NOMO-1 treated with DMSO at 0.1 percent for 48 hours (cell line): ENCODE data around the gene HECA.

Source experiments
- DNase-seq: peaks from one replicate; lab custom pipeline; 2025; ENCODE audit not compliant: unreplicated experiment; lab: John Stamatoyannopoulos, UW

HECA gene, protein sequence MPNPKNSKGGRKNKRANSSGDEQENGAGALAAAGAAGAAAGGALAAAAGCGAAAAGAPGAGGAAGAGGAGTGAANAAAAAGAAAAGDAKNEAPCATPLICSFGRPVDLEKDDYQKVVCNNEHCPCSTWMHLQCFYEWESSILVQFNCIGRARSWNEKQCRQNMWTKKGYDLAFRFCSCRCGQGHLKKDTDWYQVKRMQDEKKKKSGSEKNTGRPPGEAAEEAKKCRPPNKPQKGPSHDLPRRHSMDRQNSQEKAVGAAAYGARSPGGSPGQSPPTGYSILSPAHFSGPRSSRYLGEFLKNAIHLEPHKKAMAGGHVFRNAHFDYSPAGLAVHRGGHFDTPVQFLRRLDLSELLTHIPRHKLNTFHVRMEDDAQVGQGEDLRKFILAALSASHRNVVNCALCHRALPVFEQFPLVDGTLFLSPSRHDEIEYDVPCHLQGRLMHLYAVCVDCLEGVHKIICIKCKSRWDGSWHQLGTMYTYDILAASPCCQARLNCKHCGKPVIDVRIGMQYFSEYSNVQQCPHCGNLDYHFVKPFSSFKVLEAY

DNA sequence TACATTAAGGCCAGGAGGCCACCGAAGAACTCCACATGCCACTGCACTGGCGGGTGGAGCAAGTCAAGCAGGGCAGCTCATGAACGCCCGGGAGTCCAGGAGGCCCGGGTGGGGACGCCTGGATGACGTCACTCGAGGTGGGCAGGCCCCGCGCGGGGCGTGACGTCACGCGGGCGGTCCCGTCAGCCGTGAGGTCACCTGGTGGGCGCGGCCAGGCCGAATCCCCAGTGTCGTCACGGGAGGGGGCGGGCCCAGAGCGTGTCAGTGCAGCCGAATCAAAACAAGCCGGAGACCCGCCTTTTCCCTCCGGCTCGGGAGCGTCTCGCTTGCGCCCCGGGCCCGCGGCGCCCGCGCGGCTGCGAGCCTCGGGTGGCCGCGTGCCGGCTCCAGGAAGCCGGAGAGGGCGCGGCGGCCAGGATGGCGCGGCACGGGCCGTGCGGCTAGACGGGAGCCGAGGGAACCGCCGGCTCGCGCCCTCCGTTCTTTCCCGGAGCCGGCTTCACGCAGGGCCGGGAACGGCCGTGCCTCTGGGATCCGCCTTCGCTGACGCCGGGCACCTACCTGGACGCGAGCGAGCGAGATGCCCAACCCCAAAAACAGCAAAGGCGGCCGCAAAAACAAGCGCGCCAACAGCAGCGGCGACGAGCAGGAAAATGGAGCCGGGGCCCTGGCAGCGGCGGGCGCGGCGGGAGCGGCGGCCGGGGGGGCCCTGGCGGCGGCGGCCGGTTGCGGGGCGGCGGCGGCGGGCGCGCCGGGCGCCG lies at the start of gene HECA:
HECA (plus strand) TSS at position 264 of the 761 bp plus-strand sequence; CDS start at position 581, 317 bp downstream.
- DNase-seq: peak; percentile 79

DNA sequence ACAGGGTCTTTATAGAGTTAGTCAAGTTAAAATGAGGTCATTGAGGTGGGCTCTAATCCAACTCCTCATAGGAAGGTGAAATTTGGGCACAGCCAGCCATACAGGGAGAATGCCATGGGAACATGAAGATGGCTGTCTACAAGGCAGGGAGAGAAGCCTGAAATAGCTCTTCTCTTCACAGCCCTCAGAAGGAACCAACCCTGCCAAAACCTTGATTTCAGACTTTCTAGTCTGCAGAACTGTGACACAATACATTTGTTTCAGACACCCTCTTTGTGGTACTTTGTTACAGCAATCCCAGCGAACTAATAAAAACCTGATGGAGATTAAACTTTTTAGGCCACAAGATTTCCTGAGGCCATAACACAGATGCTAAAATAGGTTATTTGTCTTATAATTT lies 43.1 kb upstream of the HECA start:
- no peak for DNase-seq

DNA sequence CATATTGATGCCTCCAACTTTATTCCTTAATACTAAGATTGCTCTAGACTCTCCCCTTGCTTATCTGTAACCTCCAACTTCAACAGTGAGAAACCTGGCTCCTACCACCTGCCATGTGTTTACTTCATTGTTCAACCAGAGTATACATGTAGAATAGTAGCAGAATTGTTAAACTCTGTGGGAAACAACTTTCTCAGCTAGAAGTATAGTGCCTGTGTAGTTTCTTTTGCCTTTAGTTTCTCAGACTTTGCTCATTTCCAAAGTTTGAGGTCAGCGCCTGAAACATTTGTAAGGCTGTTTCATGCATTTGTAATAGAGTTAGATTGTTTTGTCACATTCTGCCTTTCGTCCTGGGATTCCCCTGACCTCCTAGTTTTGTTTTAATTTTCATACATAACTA lies 34.9 kb upstream of the HECA start:
- no peak for DNase-seq

DNA sequence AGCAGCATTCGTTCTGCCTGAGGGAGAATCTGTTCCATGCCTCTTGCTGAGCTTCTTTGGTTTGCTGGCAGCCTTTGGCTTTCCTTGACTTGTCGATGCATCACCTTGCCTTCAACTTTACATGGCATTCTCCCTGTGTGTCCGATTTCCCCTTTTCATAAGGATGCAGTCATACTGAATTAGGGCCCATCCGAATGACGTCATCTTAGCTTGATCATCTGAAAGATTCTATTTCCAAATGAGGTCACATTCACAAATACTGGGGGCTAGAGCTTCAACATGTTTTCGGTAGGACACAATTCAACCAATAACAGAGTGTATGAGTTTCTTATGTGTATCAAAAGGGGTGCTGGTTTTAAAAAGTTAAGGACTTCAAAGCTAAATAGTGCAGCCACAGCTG lies 27.8 kb upstream of the HECA start:
- no peak for DNase-seq

DNA sequence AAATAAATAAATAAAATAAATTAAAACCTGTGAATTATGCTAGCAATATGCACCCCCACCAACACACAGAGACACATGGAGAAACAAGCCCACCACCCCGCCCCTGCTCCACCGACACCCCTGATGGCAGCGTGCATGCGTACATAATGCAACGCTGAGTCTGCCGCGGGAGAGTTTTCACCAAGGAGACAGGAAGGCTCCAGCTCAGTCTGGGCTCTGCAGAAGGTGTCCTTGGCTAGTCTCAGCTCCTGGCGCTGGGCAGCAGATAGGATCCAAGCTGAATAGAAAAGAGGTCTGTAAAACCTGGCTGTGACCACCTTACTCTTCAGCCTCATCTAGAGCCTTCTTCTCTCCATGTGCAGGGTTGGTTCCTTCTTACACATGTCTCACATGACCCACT lies 26.5 kb upstream of the HECA start:
- DNase-seq: no peak

DNA sequence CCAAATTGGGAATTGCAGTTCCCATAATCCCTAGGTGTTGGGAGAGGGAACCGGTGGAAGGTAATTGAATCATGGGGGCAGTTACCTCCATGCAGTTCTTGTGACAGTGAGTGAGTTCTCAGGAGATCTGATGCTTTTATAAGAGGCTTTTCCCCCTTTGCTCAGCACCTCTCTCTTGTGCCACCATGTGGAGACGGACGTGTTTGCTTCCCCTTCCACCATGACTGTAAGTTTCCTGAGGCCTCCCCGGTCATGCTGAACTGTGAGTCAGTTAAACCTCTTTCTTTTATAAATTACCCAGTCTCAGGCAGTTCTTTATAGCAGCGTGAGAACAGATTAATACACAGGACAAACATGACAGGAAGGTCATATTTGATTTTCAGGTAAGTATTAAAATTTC lies 25.3 kb upstream of the HECA start:
- DNase-seq: no peak

DNA sequence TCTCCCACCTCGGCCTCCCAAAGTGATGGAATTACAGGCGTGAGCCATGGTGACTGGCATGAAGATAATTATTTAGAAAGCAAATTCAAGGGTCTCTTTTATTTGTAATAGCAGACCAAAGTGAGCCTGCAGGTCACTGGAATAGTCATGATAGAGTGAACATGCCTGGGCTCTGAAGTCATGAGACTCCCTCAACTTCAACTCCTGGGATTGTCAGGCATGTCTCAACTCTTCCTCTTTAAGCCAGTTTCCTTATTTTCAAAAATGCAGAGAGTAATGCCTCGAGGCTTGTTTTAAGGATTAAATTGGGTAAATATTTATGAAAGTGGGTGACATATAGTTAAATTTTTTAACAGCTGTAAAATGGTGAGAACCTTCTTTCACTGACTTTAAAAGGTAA lies 22.7 kb upstream of the HECA start:
- peak; percentile 22 for DNase-seq

DNA sequence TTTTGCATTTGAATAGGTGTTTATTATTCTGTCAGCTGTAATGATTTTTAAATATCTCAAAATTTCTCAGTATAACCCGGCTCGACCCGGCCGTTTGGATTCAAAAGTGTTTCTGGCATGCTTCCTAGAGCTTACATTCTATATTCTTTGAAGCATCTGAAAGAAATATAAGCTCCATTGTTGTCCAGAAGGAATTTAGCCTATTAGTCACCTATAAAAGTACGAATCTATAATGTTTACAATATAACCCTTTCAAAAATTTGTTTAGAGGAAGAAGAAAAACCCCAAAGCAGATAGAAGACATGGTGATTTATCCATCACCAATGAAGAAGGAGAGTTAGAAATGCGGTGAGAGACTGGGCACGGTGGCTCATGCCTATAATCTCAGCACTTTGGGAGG lies 22.3 kb upstream of the HECA start:
- no peak for DNase-seq

DNA sequence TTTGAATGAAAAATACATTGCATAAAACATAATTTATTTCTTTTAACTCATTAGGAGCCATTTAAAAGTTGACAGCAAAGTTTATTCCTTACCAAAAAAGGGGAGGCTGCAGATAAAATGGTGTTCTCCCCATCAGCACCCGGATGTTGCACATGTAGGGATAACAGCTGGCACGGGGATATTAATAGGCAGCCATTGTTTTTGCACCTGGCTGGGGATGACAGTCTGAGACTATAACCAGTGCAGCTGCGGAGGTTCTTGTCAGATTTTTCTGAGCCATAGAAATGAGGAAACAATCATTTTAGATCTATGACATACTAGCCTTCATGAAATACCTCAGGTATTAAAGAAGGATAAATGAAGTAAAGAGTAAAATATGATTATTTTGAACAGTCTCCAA lies 20.1 kb upstream of the HECA start:
- no peak for DNase-seq

DNA sequence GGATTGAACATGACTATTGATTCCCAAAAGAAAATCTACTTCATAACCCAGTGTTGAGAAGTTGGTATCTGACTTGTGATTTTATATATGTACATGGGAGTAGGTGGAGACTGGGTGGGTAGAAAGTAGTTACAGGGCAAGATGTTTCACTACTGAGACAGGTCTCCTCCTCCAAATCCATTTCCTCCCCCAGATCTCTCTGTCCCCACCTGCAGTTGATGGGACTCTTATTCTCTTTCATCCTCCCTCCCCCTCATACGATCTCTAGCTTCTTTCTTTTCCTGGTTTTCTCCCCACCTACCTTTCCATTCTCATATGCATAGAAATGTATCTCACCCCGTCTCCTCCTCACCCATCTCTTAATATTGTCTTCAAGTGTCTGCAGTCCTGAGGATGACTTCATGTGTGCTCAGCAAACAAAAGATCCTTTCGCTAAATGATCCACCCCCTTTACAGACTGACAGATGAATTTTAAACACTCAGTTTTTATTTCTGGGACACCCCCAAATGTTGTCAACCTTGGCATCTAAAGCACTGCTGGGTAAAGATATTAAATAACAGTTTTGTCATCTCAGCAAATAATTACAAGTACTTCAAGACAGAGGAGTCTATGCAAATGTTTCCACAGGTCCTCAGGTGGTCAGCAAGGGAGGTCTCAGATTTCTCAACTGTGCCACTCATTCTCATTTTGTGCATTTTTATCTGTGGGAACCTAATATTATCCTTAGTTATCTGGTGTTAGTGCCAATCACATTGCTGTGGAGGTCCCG lies 18.7 kb upstream of the HECA start:
- DNase-seq: no peak

DNA sequence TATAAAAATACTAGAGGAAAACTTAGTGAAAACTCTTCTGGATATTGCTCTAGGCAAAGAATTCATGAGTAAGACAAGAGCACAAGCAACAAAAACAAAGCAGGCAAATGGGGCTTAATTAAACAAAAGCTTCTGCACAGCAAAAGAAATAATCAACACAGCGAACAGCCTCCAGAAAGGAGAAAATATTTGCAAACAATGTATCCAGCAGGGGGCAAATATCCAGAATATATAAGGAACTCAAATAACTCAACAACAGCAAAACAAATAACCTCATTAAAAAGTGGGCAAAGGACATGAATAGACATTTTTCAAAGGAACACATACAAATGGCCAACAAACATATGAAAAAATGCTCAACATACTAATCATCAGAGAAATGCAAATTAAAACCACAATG lies 17.1 kb upstream of the HECA start:
- no peak for DNase-seq

DNA sequence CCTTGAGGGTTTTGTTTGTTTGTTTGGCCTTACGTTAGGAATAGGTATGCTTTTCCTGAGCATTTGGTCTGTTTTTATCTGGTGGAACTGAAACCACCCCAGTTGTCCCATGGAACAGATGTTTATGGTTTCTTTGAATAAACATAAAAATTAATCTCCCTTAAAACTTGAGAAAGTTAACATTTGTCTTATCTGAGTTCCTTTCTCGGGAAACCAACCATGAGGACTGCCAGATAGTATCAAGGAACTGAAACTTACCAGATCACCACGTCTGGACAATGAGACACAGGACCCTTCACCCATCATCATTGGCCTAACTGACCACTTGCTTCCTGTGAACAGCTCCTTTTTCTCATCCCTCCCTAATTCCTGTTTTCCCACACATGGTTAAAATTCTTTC lies 15.3 kb upstream of the HECA start:
- no peak for DNase-seq

DNA sequence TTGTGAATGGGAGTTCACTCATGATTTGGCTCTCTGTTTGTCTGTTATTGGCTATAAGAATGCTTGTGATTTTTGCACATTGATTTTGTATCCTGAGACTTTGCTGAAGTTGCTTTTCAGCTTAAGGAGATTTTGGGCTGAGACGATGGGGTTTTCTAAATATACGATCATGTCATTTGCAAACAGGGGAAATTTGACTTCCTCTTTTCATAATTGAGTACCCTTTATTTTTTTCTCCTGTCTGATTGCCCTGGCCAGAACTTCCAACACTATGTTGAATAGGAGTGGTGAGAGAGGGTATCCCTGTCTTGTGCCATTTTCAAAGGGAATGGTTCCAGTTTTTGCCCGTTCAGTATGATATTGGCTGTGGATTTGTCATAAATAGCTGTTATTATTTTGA lies 12.1 kb upstream of the HECA start:
- DNase-seq: peak; percentile 49

DNA sequence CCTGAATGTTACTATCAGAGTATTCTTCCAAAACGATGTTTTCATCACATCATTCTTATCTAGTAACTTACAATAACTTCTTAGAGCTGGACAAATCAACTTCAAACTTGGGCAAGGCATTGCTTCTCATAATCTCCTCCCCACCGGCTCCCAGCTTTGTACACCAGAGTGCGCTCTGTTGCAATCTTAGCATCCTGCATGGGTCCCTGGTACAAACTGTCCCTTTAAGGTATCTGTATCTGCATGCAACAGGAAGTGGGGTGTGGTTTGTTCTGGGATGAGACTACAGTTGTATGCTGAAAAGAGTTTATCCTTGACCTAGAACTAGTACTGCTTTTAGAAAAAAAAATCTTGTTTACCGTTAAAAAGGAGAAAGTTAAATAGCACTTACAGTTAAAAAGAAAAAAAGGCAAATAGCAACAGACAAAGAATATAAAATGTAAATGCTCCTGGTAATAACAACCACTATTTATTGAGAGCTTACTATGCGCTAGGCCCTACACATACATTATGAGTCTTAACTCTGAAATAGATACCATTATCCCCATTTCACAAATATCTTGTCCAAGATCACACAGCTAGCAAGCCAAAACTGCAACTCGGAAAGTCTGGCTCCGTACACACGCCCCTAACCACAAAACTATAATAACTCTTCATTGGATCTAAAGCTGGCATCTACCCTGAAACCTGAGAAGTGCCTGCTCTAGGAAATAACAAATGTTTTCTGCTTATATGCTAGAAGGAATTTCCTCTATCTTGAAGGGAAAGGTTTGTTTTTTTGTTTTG lies 9.8 kb upstream of the HECA start:
- peak; percentile 91 for DNase-seq

DNA sequence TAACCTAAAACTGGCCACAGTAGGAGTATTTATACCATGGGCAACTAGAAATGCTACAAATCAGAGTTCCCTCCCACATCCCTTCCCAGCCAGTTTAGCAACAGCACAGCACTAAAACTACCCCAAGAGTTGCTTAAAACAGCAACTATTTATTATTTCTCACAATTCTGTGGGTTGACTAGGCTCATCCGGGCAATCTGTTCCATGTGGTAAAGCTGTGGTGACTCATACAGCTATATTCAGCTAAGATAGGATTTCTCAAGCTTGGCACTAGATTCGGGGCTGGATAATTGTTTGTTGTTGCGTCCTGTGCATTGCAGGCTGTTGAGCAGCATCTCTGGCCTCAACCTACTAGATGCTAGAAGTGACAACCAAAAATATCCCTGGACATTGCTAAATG lies 8.6 kb upstream of the HECA start:
- peak; percentile 96 for DNase-seq

DNA sequence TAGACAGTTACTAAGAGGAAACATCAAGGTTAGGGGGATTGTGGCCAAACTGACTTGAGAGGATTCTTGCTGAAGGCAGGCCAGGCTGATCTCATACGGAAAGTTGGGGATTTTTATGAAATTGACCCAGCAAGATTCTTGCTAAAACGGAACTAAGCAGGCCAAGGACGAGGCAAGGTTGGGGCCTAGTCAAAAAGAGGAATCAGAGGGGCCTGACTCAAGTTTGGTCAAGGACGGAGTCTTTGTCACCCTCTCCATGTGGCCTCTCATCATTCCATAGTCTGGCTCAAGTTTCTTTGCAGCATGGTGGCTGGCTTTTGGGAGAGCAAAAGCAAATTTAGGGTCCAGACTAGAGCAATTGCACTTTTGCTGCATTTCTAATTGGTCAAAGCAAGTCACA lies 7.9 kb upstream of the HECA start:
- no peak for DNase-seq

DNA sequence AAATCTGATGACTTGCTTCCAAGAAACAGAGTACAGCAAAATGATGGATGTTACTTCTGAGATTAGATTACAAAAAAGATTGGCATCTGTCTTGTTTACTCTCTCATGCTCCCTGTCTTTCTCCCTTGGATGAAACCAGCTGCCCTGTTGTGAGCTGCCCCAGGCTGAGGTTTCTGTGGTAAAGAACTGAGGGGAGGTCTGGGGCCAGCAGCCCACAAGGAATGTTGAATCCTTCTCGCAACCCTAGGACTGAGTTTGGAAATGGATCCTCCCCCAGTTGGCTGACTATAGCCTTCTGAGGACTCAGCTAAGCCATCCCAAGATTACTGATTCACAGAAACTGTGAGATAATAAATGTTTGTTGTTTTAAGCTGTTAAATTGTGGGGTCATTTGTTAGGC lies 5.6 kb upstream of the HECA start:
- no peak for DNase-seq

DNA sequence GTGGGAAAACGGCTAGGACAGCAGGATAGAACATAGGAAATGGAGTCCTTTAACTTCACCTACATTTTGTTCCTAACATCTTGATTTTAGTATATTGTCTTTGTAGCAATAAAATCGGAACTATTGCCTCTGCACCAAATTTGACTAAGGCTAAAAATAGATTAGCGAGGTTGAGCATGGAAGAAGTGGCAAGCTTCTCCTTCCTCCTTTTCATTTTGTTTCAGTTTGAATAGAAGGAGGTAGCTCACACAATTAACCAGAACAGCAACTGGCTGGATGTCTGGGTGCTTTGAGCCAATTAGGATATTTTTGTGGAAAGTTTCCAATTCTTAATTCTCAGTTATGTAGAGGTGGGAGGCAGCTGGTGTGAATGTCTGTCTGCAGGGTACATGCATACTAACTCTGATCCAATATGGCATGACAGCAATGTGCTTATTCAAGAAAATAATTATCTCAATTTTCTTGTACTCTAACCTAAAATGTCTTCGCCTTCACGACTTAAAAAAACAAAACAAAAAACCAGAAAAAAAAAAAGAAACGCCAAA lies 3.1 kb upstream of the HECA start:
- DNase-seq: peak; percentile 64

DNA sequence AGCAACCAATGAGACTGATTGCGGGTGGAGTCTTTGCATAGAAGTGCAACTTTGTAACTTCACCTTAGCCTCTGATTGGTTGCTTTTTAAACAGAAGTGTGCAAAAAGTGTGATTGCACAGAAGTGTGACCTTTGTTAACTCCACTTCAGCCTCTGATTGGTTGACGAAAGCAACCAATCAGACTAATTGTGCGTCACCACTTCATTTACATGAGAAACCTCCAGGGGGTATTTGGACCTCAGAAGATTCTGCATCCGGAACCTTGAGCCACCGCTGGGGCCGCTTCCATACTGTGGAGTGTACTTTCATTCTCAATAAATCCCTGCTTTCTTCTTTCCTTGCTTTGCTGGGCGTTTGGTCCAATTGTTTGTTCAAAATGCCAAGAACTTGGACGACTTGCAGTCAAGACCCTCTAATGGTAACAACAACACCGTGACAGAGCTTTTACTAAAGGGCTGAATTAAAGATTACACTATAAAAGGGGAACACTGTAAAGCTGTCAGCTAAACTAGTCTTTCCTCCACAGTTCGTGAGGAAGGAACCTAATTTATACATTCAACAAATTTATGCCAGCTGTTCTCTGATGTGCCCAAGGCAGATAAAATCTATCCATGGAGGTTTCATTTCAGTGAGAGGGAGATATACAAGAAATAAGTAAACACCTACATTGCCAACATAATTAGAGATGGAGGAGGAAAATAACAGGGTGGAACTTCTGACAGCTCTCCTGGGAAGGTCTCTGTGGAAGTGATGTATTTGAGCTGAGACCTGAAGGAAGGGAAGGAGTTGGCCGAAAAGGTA lies 1.4 kb upstream of the HECA start:
- DNase-seq: peak; percentile 30

DNA sequence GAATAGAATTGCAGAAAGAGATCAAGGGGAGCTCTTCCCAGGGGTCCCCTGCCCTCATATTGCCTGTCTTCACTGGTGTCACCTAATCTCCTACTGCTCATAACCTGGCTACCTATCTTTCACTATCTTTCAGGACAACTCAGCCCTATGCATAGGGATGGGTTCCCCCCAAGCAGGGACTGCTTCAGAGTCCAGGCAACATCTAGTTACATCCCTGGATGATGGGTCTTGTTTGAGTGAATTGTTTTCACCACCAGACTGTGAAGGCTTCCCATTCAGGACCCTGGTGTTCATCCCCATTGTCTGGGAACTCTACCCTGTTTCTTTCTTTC lies 850 bp upstream of the HECA start:
- no peak for DNase-seq
